Heart right ventricle (tissue), 16 donors: ENCODE results near the gene TTYH3. TPM values are rescaled to one million over a fixed set of nuclear protein-coding genes. Genes with fewer than 3 reads are reported as not detected.
A peak's percentile ranks its signal among the peaks of the same experiment; 100 is the strongest.

ENCODE experiments used
- ATAC-seq, 8 donors: fragments of 200-7000 bp; cut with Tn5 transposase; one replicate each; pipeline ENCODE4 v1.9.1; 2020; ENCODE audit warnings: mild to moderate bottlenecking in 8 of 8, moderate library complexity in 8 of 8, moderate number of reproducible peaks in 1 of 8
- DNase-seq, 2 donors: peaks; one replicate each; pipeline ENCODE4 v3.0.0-alpha.2; 2020
- H3K27ac ChIP-seq, 10 donors: fragments of 200-600 bp; sonication (generic) in 2 of 10; one replicate each; pipeline versions ENCODE4 v1.5.0 to v1.8.0; 2020 to 2022; ENCODE audit warnings: mild to moderate bottlenecking in 3 of 10
- H3K27me3 ChIP-seq, 7 donors: fragments of 200-600 bp; one replicate each; pipeline ENCODE4 v1.8.0; 2021 to 2022; ENCODE audit warnings: mild to moderate bottlenecking in 2 of 7
- H3K36me3 ChIP-seq, 9 donors: fragments of 200-600 bp; sonication (generic) in 1 of 9; one replicate each; pipeline versions ENCODE4 v1.5.0 to v1.8.0; 2020 to 2022; ENCODE audit warnings: mild to moderate bottlenecking in 2 of 9
- H3K4me1 ChIP-seq, 9 donors: fragments of 200-600 bp; sonication (generic) in 1 of 9; one replicate each; pipeline versions ENCODE4 v1.5.0 to v1.8.0; 2020 to 2022; ENCODE audit warnings: mild to moderate bottlenecking in 4 of 9
- H3K4me3 ChIP-seq, 10 donors: fragments of 200-600 bp; sonication (generic) in 2 of 10; one replicate each; pipeline versions ENCODE4 v1.5.0 to v1.8.0; 2020 to 2022; ENCODE audit warnings: mild to moderate bottlenecking in 7 of 10, moderate library complexity in 2 of 10
- H3K9me3 ChIP-seq, 11 donors: fragments of 200-600 bp in 10 of 11; sonication (generic) in 2 of 11; one replicate each; pipeline versions ENCODE4 v1.5.0 to v1.8.0; 2013 to 2022; ENCODE audit warnings: mild to moderate bottlenecking in 2 of 11, control low read depth in 1 of 11, moderate library complexity in 1 of 11
- WGBS, 2 donors: extraction: QIAGEN DNeasy Blood & Tissue Kit; methylation state at CpG; one replicate each; pipeline ENCODE4 v1.1.7; 2013; ENCODE audit warnings: inconsistent platforms in 1 of 2; 5-methylcytosine and 5-hydroxymethylcytosine counted together
- intact Hi-C, 10 donors: fragments of 100-400 bp; cut with DNase I; formaldehyde crosslinking; loops; one replicate each; pipeline versions ENCODE4 v1.11.1 to v1.14.2; 2022
- polyA plus RNA-seq, 2 donors: library from polyadenylated mRNA; stranded (reverse); fragments of 200-250 nt; gene quantifications; one replicate each; pipeline ENCODE4 v1.2.3, GENCODE V29; 2013
- total RNA-seq, 10 donors: library from RNA; stranded (reverse); fragmentation: NEBNext Ultra II Directional in 3 of 10; extraction: Animal tissue kit (Norgen Biotek cat#: 25700) in 3 of 10; gene quantifications; one replicate each; pipeline versions ENCODE4 v1.2.1 to v1.2.4, GENCODE V29; 2021 to 2023
- TF ChIP-seq, protein P1 (sequence below), 9 donors: fragments of 200-600 bp; sonication (generic) in 2 of 9; IDR thresholded peaks; one replicate each; pipeline versions ENCODE4 v1.5.0 to v1.8.0; 2021 to 2022; ENCODE audit warnings: antibody characterized with exemption in 9 of 9, mild to moderate bottlenecking in 5 of 9, moderate library complexity in 1 of 9
- donor health status: Arrhythmogenic right ventricular cardiomyopathy.
- donor health status: ischemic (EF 13 %, LVEDD 7.1; RV severe dilation, severe dysfunction).
- donor health status: healthy with polysubstance abuse.
- donor health status: DM: no; HTN: yes; CAD: no.
- donor health status: DM: no; HTN: no; CAD: no.
- donor health status: ischemic (EF 25% LVEDD 6.9; RV normal size, moderate dysfunction).
- donor health status: ischemic (EF 25% LVEDD 5.7; RV mildly dilated, moderate dysfunction).
- donor health status: healthy.
- donor health status: DM: yes; HTN: yes; CAD: no.
- donor health status: Ischemic cardiomyopathy.
- donor health status: ischemic (EF 35%, LVEDD 5.7; RV mildly dilated, moderate dysfunction).
- donor health status: nonischemic (EF 11% LVEDD 7.7; RV severe dilation, severe dysfunction).
- donor health status: DM: yes; HTN: yes; CAD: no.
- donor health status: PGD.
- donor health status: ischemic (EF 29% LVEDD 5.4; RV normal size, mild dysfunction).
- donor health status: nonischemic (EF 23%, LVEDD 6.1; RV moderate dilation, normal function).

The TTYH3 gene
- total and polyA plus RNA-seq, 12 donors = 7.0 to 37.5 (median 9.0) TPM

DNA sequence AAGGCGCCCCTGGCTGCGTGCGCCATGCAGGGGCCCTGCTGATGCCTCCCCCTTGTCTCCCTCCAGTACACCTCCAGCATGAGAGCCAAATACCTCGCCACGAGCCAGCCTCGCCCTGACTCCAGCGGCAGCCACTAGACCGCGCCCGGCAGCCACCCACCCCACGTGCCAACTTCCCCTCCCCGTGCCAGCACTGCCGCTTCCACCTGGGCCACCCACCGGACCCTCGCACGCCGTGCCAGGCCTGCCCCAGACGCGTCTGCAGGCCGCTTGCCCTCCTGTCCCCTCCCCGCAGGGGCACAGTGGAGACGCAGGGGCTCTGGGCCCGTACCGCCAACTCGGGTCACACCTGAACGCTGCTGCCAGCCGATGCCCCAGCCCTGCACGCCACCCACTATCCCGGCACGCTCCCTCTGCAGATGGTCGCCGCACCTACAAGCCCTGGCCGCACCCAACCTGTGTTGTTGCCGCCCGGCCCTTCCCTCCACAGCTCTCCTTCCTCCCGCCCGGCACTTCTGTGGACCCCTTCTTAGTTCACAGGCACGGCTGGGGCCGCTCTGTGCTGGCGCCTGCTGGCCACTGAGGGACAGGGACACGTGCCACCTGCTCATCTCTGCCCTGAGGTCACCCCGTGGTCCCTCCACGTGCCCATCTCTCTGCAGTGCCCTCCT lies 30.0 kb downstream of the TTYH3 start:
- no peak overlapping the region for H3K27ac ChIP-seq
- H3K9me3 ChIP-seq = peaks cover 0 to 3% (median 0%) of the 10 kb centered on the region in 11 donors
- no peaks in the 10 kb centered on the region for H3K27me3 ChIP-seq
- H3K4me3 ChIP-seq = no peak overlapping the region
- 94 to 95% methylated on average over 42 to 43 of the region's 43 CpGs for WGBS, 2 donors
- TF ChIP-seq, protein P1, sequence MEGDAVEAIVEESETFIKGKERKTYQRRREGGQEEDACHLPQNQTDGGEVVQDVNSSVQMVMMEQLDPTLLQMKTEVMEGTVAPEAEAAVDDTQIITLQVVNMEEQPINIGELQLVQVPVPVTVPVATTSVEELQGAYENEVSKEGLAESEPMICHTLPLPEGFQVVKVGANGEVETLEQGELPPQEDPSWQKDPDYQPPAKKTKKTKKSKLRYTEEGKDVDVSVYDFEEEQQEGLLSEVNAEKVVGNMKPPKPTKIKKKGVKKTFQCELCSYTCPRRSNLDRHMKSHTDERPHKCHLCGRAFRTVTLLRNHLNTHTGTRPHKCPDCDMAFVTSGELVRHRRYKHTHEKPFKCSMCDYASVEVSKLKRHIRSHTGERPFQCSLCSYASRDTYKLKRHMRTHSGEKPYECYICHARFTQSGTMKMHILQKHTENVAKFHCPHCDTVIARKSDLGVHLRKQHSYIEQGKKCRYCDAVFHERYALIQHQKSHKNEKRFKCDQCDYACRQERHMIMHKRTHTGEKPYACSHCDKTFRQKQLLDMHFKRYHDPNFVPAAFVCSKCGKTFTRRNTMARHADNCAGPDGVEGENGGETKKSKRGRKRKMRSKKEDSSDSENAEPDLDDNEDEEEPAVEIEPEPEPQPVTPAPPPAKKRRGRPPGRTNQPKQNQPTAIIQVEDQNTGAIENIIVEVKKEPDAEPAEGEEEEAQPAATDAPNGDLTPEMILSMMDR (IDR thresholded peaks at IDR 0.05) = peak in 1 of 9 donors; percentile 15
- DNase-seq (no peak), ATAC-seq (no peak)
- H3K36me3 ChIP-seq = peaks cover 0 to 60% (median 5%) of the 10 kb centered on the region in 9 donors
- intact Hi-C loops = loop anchor here in 1 of 10 donors (10.0 kb wide), 1 partner anchor 87 kb away; no protein-coding TSS in a partner anchor
- peaks cover 8 to 36% (median 26%) of the 10 kb centered on the region in 9 donors for H3K4me1 ChIP-seq

DNA sequence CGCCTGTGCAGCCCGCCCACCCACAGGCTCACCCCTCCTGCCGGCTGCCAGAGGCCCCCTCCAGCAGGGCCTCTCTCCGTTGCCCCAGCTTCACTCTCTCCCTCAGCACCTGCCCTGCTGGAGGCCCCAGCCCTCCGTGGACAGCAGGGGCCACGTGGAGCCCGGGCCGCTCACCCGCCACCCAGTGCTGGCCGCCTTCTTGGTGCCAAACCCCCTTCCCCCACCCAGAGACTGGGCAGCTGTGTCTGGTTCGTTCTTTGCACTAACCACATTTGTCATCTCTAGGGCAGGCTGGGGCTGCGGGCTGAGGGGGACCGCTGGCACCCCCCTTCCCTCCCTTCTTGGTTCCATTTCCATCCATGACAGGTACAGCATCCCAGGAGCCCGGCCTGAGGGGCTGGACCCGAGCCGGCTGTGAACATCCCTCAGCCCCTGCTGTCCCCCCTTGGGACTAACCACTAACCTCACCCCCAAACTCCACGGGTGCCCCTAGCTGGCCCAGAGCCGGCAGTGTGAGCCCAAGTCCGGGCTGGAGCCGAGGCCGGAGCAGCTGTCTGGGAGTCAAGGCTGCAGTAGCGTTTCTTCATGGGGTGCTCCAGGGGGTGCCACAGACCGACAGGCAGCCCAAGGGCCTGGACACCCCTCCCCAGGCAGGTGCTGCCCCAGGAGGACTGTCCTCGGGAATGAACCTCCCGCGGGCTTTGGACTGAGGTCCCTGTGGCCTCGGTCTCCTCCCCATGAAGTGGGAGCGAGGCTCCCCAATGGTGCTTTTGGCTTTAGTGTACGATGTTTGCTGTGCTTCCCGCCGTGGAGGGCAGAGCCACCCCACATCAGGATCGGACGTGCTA lies 30.7 kb downstream of the TTYH3 start:
- Histone ChIP-seq H3K4me3 (no peak overlapping the region), H3K27me3 (no peaks in the 10 kb centered on the region), H3K36me3 (peaks cover 0 to 55% (median 5%) of the 10 kb centered on the region in 9 donors), H3K27ac (peak overlapping the region in 5 of 10 donors; percentile 25 to 68 (median 29)), H3K4me1 (peaks cover 8 to 36% (median 26%) of the 10 kb centered on the region in 9 donors), H3K9me3 (peaks cover 0 to 5% (median 0%) of the 10 kb centered on the region in 11 donors)
- TF ChIP-seq, protein P1 (IDR thresholded peaks at IDR 0.05) = no peak
- DNase-seq = no peak
- WGBS, 2 donors = 71 to 75% methylated on average over 33 of the region's 33 CpGs
- ATAC-seq = peak in 4 of 8 donors; percentile 1 to 4 (median 1)
- intact Hi-C loops = loop anchor here in 1 of 10 donors (10.0 kb wide), 1 partner anchor 88 kb away; no protein-coding TSS in a partner anchor

DNA sequence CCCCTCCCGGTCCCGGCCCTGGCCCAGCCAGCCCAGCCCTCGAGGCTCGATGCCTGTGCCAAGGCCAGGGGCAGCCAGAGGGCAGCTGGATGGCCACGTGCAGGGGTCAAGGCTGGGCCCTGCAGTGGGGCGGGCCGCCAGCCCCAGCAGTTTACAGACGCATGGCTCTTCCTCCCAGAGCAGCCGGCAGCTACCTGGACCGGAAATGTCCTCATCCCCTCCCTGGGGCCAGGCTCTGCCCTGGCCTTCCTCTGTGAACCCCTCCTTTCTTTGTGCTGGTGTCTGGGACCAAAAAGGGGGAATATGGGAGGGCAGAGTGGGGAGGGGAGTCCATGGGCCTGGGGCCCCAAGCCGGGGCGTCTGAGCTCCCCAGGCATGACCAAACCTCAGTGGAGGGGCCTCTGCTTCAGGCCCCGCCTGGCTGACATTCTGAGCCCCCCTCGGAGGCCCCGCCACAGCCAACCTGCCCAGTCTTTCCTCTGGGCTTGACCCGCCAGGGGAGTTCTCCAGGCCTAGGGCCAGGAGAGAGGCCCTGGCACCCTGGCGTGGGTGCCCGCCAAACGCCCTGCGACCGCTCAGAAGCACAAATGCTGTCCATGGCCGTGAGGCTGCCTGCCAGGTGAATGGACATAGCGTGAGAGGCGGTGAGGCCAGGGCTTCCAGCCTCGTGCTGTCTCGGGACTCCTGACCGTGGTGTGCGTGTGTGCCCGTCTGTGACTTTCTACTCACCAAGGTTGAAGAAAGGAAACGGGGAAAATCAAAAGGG lies 31.5 kb downstream of the TTYH3 start:
- H3K9me3 ChIP-seq = peaks cover 0 to 5% (median 0%) of the 10 kb centered on the region in 11 donors
- intact Hi-C loops = loop anchor here in 1 of 10 donors (10.0 kb wide), 1 partner anchor 89 kb away; no protein-coding TSS in a partner anchor
- TF ChIP-seq, protein P1 (IDR thresholded peaks at IDR 0.05) = no peak
- H3K27ac ChIP-seq = peak overlapping the region in 6 of 10 donors; percentile 25 to 68 (median 29)
- peaks cover 8 to 36% (median 26%) of the 10 kb centered on the region in 9 donors for H3K4me1 ChIP-seq
- H3K36me3 ChIP-seq = peaks cover 0 to 47% (median 4%) of the 10 kb centered on the region in 9 donors
- peak; percentile 20 to 68 (median 59) for ATAC-seq
- peaks cover 0 to 3% (median 0%) of the 10 kb centered on the region in 7 donors for H3K27me3 ChIP-seq
- H3K4me3 ChIP-seq = no peak overlapping the region
- 45 to 49% methylated on average over 30 of the region's 30 CpGs for WGBS, 2 donors
- DNase-seq = peak in 1 of 2 donors; percentile 58
